Measurements from ENCODE around the gene LMTK2.
"Not testable (repeated sequence)": the region's sequence is repeated elsewhere in the genome, so short reads cannot be mapped to it uniquely, and the experiment has no call there.

Gene LMTK2

GRCh38 chr7:98107313-98107721 lies 655 bp downstream of the LMTK2 start:
- no peak for DNase-seq

DNA sequence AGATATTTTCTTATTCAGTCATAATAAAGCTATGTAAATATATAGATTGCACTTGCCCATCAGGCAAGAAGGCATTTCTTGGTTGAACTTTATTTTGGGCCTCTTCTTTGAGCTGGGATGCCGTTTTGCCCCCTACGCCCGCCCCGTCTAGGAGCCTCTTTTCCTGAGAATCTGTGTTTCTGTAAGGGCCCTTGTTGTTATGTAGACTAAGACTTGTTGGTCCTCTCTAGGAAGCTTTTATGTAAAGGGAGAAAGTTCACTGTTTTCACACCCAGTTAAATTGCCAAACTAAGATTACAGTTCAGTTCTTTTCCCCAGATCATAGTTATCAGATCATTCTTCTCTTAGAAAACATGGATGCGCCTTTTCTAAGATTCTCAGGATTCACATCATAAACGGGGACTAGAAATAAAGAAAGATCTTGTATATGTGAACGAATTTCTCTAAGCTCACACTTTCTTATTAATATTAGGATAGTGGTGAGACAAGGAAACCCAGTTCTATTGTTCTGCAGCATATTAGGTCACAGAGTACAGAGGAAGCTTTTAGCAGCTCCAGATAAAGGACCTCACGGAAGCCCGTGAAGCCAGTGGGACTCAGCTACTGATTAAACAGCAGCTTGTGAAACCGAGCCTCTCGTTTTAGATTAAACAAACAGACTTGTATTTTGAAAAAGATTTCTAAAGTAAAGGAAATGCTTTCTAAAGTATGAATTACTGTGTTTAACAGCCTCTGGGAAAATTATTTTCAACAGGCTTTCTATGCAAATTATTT lies 3.8 kb downstream of the LMTK2 start:
- no peak for DNase-seq

DNA sequence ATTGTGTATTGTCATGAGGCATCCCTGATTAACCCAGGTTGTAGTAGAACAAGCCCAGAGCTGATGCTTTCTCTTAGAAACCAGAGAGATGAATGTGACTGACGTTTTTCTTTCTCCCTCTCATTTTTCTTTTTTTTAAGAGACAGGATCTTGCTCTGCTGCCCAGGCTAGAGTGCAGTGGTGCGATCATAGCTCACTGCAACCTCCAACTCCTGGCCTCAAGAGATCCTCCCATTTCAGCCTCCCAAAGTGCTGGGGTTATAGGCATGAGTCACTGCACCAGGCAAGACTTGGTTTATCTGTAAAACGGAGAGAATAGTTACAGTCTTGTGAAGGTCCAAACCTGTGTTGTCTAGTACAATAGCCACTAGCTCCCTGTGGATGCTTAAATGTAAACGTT lies 5.4 kb downstream of the LMTK2 start:
- DNase-seq: no peak

DNA sequence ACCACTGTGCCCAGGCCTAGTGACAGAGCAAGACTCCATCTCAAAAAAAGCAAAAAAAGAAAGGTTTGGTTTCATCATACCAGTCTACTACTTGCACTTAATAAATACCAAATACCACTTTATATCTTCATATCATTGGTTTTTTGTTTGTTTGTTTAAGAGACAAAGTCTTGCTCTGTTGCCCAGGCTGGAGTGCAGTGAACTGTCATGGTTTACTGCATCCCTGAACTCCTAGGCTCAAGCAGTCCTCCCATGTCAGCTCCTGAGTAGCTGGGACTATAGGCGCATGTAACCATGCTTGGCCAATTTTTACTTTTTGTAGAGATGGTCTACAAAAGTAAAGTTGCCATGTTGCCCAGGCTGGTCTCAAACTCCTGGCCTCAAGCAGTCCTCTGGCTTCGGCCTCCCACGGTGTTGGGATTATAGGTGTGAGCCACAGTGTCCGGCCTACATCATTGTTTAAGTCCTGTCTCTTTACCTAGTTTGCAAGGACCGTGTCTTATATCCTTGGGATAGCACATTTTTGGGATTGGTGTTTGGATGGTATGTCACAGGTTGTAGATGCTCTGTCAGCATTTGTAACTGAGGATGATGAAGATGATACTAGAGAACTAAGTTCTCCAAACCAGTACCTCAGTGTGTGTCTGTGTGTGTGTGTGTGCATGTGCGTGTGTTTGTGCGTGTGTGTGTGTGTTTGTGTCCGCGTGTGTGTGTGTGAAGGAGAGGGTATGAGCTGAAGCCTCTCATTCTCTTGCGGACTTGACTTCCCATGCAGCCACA lies 9.3 kb downstream of the LMTK2 start:
- no peak for DNase-seq

GRCh38 chr7:98116656-98117461 lies 10.2 kb downstream of the LMTK2 start:
- DNase-seq: no peak

- DNase-seq: no peak
These were observed 12.7 kb downstream of the LMTK2 start for GRCh38 chr7:98119256-98119918.

DNA sequence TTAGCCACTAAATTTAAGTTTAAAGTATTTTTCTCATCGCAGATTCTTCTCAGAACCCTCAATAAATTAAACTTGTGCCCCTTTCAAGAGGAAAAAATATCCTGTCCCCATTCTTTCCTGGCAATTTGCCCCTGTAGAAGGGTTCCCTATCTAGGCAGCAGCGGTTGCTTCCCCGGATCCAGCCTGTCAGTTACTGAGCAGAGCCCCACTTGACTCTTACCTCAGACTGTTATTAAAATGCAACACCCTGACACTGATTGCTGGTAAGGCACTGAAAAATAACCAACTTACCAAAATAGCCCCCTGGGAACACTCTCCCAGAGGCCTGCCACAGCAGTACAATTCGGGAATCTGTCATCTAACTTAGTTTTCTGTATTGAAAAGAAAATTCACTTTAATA lies 13.9 kb downstream of the LMTK2 start:
- DNase-seq: no peak

DNA sequence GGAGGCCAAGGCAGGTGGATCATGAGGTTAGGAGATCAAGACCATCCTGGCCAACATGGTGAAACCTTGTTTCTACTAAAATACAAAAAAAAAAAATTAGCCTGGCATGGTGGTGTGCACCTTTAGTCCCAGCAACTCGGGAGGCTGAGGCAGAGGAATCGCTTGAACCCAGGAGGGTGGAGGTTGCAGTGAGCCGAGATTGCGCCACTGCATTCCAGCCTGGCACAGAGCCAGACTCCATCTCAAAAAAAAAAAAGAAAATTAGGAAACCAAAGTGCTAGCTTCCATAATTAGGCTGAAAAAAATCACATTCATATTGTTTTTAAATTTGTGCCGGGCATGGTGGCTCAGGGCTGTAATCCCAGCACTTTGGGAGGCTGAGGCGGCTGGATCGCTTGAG lies 14.7 kb downstream of the LMTK2 start:
- DNase-seq: not testable (repeated sequence)

DNA sequence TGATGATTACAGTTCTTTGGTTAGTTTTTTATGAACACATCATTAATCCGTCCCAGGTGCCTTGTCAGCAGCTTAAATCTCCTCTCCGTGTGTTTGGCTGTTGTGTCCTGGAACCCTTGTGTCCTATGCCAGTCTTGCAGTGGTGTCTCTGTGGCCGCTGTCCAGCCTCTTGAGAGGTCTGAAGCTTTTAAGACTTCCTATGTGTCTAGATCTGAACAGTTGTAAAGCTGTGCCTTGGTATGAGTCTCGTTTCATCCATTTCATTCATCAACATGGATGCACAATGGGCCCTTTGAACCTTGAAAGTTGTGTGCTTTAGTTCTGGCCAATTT lies 16.7 kb downstream of the LMTK2 start:
- DNase-seq: no peak

GRCh38 chr7:98125759-98126158 lies 19.1 kb downstream of the LMTK2 start:
- no peak for DNase-seq

- DNase-seq: no peak
These were observed 19.9 kb downstream of the LMTK2 start for GRCh38 chr7:98126311-98127142.

GRCh38 chr7:98128346-98128745 lies 21.7 kb downstream of the LMTK2 start:
- DNase-seq: no peak

DNA sequence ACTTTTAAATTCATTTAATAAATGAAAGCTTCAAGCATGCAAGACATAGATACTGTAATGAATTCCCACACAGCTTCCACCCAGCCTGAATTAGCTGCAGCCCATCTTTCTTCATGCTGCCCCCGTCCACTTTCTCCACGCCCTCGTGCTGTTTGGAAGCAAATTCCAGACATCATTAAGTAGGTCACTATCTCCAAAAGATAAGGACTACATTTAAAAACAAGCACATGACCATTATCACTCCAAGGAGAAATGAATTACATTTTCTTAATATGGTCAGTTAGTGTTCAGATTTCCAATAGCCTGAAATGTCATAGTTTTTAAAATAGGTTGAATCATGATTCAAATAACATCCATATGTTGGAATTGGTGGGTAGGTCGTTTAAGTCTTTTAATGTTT lies 24.3 kb downstream of the LMTK2 start:
- no peak for DNase-seq

- no peak for DNase-seq
These were observed 26.5 kb downstream of the LMTK2 start for GRCh38 chr7:98133181-98133580.

- DNase-seq: no peak
These were observed 27.1 kb downstream of the LMTK2 start for GRCh38 chr7:98133621-98134303.

GRCh38 chr7:98134420-98135228 lies 28.0 kb downstream of the LMTK2 start:
- DNase-seq: no peak

DNA sequence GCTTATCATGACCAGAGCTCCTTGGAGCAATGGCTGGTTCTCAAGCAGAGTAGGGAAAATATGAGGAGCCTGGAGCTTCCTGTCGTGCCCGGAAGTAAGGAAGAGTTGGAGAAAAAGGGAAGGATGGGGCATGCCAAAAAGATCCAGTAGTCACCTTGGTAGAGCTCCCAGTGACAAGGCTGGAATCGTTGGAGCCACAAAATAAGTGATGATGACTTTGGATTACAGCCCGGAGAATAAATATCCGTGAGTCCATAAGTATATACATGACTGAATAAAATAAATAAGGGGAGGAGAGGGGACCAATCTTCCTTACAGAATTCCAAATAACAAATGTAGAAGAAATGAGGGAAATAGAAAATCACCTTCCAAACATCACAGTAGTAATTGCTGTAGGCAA lies 29.3 kb downstream of the LMTK2 start:
- DNase-seq: no peak

GRCh38 chr7:98136423-98136822 lies 29.8 kb downstream of the LMTK2 start:
- DNase-seq: no peak

- no peak for DNase-seq
These were observed 30.6 kb downstream of the LMTK2 start for GRCh38 chr7:98137134-98137825.

GRCh38 chr7:98137826-98138151 lies 31.1 kb downstream of the LMTK2 start:
- no peak for DNase-seq
